ENCODE measurements around the gene ISCA2.

GRCh38 chr14:74519316-74520074, 25.9 kb downstream of the ISCA2 start:
- TF ChIP-seq YY1 (IDR thresholded peaks at IDR 0.05; ENCODE audit: insufficient read depth, insufficient read length) (no peak), ZNF274 (IDR thresholded peaks at IDR 0.05; ENCODE audit: low read depth, low read length) (no peak), SUZ12 (IDR thresholded peaks at IDR 0.05; ENCODE audit: extremely low read depth, insufficient read depth, insufficient read length) (no peak)

Data from NT2/D1 (cell line).